ENCODE measurements around the gene SLC26A4.

DNA sequence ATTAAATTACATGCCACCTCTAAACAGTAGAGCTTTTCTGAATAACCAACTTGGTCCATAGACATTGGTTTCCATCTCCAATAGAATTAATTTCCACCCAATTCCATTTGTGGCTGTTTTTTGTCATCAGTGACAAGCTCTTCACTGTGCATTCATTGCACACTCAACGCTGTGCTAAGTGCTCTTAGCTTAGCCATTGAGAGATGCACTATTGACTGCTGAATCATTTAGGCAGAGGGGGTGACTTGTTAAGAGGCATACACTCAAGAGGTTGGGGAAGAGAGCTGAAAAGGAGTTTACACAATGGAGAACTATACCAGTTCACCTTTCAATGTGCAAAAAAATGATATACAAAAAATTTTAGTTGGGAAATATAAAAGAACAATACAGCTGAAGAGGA lies 51.4 kb downstream of the SLC26A4 start:
- TF ChIP-seq, protein P1, sequence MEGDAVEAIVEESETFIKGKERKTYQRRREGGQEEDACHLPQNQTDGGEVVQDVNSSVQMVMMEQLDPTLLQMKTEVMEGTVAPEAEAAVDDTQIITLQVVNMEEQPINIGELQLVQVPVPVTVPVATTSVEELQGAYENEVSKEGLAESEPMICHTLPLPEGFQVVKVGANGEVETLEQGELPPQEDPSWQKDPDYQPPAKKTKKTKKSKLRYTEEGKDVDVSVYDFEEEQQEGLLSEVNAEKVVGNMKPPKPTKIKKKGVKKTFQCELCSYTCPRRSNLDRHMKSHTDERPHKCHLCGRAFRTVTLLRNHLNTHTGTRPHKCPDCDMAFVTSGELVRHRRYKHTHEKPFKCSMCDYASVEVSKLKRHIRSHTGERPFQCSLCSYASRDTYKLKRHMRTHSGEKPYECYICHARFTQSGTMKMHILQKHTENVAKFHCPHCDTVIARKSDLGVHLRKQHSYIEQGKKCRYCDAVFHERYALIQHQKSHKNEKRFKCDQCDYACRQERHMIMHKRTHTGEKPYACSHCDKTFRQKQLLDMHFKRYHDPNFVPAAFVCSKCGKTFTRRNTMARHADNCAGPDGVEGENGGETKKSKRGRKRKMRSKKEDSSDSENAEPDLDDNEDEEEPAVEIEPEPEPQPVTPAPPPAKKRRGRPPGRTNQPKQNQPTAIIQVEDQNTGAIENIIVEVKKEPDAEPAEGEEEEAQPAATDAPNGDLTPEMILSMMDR (IDR thresholded peaks at IDR 0.05; ENCODE audit: borderline replicate concordance, extremely low read depth, low read length, poor library complexity, severe bottlenecking), result no peak
- no peak for TF ChIP-seq EZH2 (IDR thresholded peaks at IDR 0.05; ENCODE audit: borderline replicate concordance, low read depth, low read length, severe bottlenecking)
